Keratinocyte (primary cell): Measurements from ENCODE around the gene SYNGR1. TPM values are rescaled to one million over a fixed set of nuclear protein-coding genes. Genes with fewer than 3 reads are reported as not detected.

Source experiments
- DNase-seq: peaks from one replicate; pipeline ENCODE4 v3.0.0-alpha.2; 2011; ENCODE audit warnings: low read depth, missing footprints, low spot score
- FAIRE-seq: peaks from 2 replicates; lab custom pipeline; 2011; peaks lifted over from hg19 to GRCh38; lab: Jason Lieb, UNC
- H2AFZ ChIP-seq: 2 replicates; pipeline ENCODE4 v1.6.0; 2012; ENCODE audit warnings: low read length, control low read depth, inconsistent platforms; ENCODE audit not compliant: control insufficient read depth
- H3K27ac ChIP-seq: 2 replicates; pipeline ENCODE4 v1.5.1; 2011; ENCODE audit warnings: low read length; ENCODE audit not compliant: control insufficient read depth, insufficient read depth
- H3K27me3 ChIP-seq: 3 replicates; pipeline ENCODE4 v1.6.0; 2011; ENCODE audit warnings: low read length; ENCODE audit not compliant: control insufficient read depth, insufficient read depth; ENCODE audit errors: extremely low read depth
- H3K36me3 ChIP-seq, 2 experiments: 2 replicates in 1 of 2; 3 replicates in 1 of 2; pipeline ENCODE4 v1.5.1; 2011; ENCODE audit warnings: low read length in 2 of 2, mild to moderate bottlenecking in 1 of 2; ENCODE audit not compliant: control insufficient read depth in 2 of 2, insufficient read depth in 2 of 2; ENCODE audit errors: extremely low read depth in 1 of 2
- H3K4me1 ChIP-seq: 3 replicates; pipeline ENCODE4 v1.5.1; 2011; ENCODE audit warnings: low read length; ENCODE audit not compliant: control insufficient read depth, insufficient read depth; ENCODE audit errors: extremely low read depth
- H3K4me2 ChIP-seq: 3 replicates; pipeline ENCODE4 v1.6.0; 2011; ENCODE audit warnings: low read depth, low read length; ENCODE audit not compliant: control insufficient read depth, insufficient read depth; ENCODE audit errors: extremely low read depth
- H3K4me3 ChIP-seq, 3 experiments: fragments of 200-600 bp in 1 of 3; sonication (generic) in 1 of 3; 2 replicates in 2 of 3; 3 replicates in 1 of 3; pipeline ENCODE4 v1.5.1; 2011 to 2016; ENCODE audit warnings: low read length in 3 of 3, mild to moderate bottlenecking in 3 of 3, control low read depth in 2 of 3, inconsistent platforms in 1 of 3, low read depth in 1 of 3, mixed read lengths in 1 of 3, mixed run types in 1 of 3, moderate library complexity in 1 of 3; ENCODE audit not compliant: control insufficient read depth in 2 of 3, insufficient read depth in 2 of 3; ENCODE audit errors: extremely low read depth in 1 of 3
- H3K79me2 ChIP-seq: 2 replicates; pipeline ENCODE4 v1.6.0; 2012; ENCODE audit warnings: low read length; ENCODE audit not compliant: control insufficient read depth, insufficient read depth
- H3K9ac ChIP-seq: 3 replicates; pipeline ENCODE4 v1.6.0; 2011; ENCODE audit warnings: low read length; ENCODE audit not compliant: control insufficient read depth, insufficient read depth; ENCODE audit errors: extremely low read depth
- H3K9me1 ChIP-seq: 3 replicates; pipeline ENCODE4 v1.6.0; 2011; ENCODE audit warnings: low read length; ENCODE audit not compliant: control insufficient read depth, insufficient read depth; ENCODE audit errors: extremely low read depth
- H3K9me3 ChIP-seq: 2 replicates; pipeline ENCODE4 v1.5.1; 2012; ENCODE audit warnings: low read depth, low read length; ENCODE audit not compliant: control insufficient read depth
- H4K20me1 ChIP-seq: 3 replicates; pipeline ENCODE4 v1.6.0; 2011; ENCODE audit warnings: low read length; ENCODE audit not compliant: control insufficient read depth, insufficient read depth; ENCODE audit errors: extremely low read depth
- EZH2 ChIP-seq: IDR thresholded peaks from one replicate; pipeline ENCODE4 v1.6.1; 2012; ENCODE audit warnings: inconsistent platforms, mild to moderate bottlenecking, low read length, moderate library complexity
- dilution Hi-C: fragments of 300-500 bp; cut with MboI; formaldehyde crosslinking; loops from one replicate; pipeline ENCODE4 v1.7.0; 2020; ENCODE audit warnings: low sequenced_read_pairs; ENCODE audit not compliant: extremely low pct_ligation_motif_present
- polyA plus RNA-seq, 5 experiments: library from polyadenylated mRNA; depleted of rRNA in 3 of 5; stranded (reverse) in 3 of 5; stranded (forward) in 1 of 5; unstranded in 1 of 5; fragments of >200 nt; gene quantifications; 1 replicate in 1 of 5; 2 replicates in 3 of 5; 3 replicates in 1 of 5; pipeline versions ENCODE4 v1.2.1 to v1.2.3, GENCODE V29; 2011 to 2012; ENCODE audit warnings: missing spikeins in 2 of 5, low read depth in 1 of 5, low replicate concordance in 1 of 5
- TF ChIP-seq, protein P1 (sequence below), 3 experiments: IDR thresholded peaks in 1 of 3; conservative IDR thresholded peaks in 1 of 3; optimal IDR thresholded peaks in 1 of 3; 2 replicates in 2 of 3; 3 replicates in 1 of 3; pipeline versions ENCODE3 to v1.5.1; 2011; ENCODE audit warnings: low read length in 3 of 3, mild to moderate bottlenecking in 3 of 3, moderate library complexity in 2 of 3, control low read depth in 1 of 3, inconsistent platforms in 1 of 3; ENCODE audit not compliant: insufficient read depth in 2 of 3; ENCODE audit errors: extremely low read depth in 1 of 3

SYNGR1 gene
- polyA plus RNA-seq, 1 donor (not counting 4 experiments of a cell fraction or from before 2014, with no cell fraction given) = 0.63 TPM

DNA sequence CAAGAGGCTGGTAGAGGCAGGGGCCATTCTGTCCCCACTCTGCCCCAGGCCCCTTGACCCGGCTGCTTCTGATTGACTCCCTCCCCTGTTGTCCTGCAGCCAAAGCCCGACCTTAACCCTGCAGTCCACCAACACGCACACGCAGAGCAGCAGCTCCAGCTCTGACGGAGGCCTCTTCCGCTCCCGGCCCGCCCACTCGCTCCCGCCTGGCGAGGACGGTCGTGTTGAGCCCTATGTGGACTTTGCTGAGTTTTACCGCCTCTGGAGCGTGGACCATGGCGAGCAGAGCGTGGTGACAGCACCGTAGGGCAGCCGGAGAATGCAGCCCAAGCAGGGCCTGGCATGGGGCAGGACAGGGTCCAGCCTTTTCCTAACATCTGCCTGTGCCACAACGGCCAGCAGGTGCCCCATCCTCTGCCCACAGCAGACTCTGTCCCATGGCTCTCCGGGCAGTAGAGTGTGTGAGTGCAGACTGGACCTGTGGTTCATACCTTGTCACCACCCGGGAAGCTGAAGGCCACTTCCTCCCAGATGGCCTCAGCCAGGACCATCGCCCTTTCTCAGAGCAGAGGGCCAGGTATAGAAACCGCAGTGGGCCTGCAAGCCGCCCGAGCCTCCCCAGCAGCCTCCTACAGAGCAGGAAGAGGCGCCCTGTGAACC lies 80.3 kb downstream of the SYNGR1 start:
- dilution Hi-C loops = no loop called here
- Histone ChIP-seq H3K9me1 (no peaks in the 10 kb centered on the region), H3K4me2 (no peak overlapping the region), H3K4me3 (no peak overlapping the region), H3K9ac (no peak overlapping the region), H3K79me2 (no peaks in the 10 kb centered on the region), H3K36me3 (peaks cover 6 to 28% of the 10 kb centered on the region in 2 experiments), H3K9me3 (no peaks in the 10 kb centered on the region), H2AFZ (no peak overlapping the region), H3K27me3 (no peaks in the 10 kb centered on the region), H3K27ac (no peak overlapping the region), H3K4me1 (no peaks in the 10 kb centered on the region), H4K20me1 (no peaks in the 10 kb centered on the region)
- no peak for DNase-seq
- FAIRE-seq = no peak
- TF ChIP-seq EZH2 = no peak
- TF ChIP-seq, protein P1, sequence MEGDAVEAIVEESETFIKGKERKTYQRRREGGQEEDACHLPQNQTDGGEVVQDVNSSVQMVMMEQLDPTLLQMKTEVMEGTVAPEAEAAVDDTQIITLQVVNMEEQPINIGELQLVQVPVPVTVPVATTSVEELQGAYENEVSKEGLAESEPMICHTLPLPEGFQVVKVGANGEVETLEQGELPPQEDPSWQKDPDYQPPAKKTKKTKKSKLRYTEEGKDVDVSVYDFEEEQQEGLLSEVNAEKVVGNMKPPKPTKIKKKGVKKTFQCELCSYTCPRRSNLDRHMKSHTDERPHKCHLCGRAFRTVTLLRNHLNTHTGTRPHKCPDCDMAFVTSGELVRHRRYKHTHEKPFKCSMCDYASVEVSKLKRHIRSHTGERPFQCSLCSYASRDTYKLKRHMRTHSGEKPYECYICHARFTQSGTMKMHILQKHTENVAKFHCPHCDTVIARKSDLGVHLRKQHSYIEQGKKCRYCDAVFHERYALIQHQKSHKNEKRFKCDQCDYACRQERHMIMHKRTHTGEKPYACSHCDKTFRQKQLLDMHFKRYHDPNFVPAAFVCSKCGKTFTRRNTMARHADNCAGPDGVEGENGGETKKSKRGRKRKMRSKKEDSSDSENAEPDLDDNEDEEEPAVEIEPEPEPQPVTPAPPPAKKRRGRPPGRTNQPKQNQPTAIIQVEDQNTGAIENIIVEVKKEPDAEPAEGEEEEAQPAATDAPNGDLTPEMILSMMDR (optimal IDR thresholded peaks at IDR 0.05 in 1 of 3, IDR thresholded peaks at IDR 0.05 in 1 of 3, conservative IDR thresholded peaks at IDR 0.05 in 1 of 3; ENCODE audit: extremely low read depth in 1 of 3, insufficient read depth in 2 of 3, low read length in 3 of 3) = no peak

DNA sequence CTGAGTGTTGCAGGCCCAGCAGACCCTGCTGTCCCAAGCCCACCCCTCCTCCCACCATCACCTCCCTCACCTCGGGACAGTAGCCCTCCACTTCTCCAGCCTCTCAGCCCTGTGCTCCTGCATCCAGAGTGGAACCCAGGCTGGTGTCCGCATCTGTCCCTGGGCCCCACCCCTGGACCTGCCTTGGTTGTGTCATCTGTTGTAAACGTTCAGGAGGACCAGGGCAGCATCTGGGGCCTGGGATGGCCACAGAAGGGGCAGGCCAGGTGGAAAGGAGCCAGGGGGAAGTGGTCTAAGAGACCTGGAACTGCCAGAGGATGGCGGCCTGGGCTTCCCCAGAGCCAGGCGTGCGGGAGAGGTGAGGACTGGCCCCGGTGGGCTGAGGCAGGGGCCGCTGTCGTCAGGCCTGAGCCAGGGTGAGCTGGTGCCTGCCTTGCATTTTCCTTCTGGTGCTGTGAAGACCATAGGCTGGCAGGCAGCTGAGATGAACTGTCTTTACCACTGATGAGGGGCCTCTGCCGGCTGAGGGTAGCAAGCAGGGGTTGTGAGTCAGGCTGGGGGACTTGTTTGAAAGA lies 80.9 kb downstream of the SYNGR1 start:
- no peak for FAIRE-seq
- peaks cover 6 to 28% of the 10 kb centered on the region in 2 experiments for H3K36me3 ChIP-seq
- H4K20me1 ChIP-seq = no peaks in the 10 kb centered on the region
- H3K9ac ChIP-seq = no peak overlapping the region
- dilution Hi-C loops = no loop called here
- no peak overlapping the region for H3K4me3 ChIP-seq
- no peak for DNase-seq
- H3K27ac ChIP-seq = no peak overlapping the region
- no peaks in the 10 kb centered on the region for H3K79me2 ChIP-seq
- H3K27me3 ChIP-seq = no peaks in the 10 kb centered on the region
- H3K9me3 ChIP-seq = no peaks in the 10 kb centered on the region
- no peaks in the 10 kb centered on the region for H3K4me1 ChIP-seq
- no peak overlapping the region for H3K4me2 ChIP-seq
- no peaks in the 10 kb centered on the region for H3K9me1 ChIP-seq
- H2AFZ ChIP-seq = no peak overlapping the region
- TF ChIP-seq, protein P1 (optimal IDR thresholded peaks at IDR 0.05 in 1 of 3, IDR thresholded peaks at IDR 0.05 in 1 of 3, conservative IDR thresholded peaks at IDR 0.05 in 1 of 3; ENCODE audit: extremely low read depth in 1 of 3, insufficient read depth in 2 of 3, low read length in 3 of 3) = no peak
- no peak for TF ChIP-seq EZH2
